Spleen (tissue), 11 donors: ENCODE data around the gene MACROD2. TPM values are rescaled to one million over a fixed set of nuclear protein-coding genes. Genes with fewer than 3 reads are reported as not detected.

Experiments
- DNase-seq: peaks from one replicate; pipeline ENCODE4 v3.0.0-alpha.2; 2020
- H3K27ac ChIP-seq, 8 donors: fragments of 200-600 bp; sonication (generic) in 7 of 8; 1 replicate in 4 of 8; 2 replicates in 4 of 8; pipeline versions ENCODE4 v1.5.0 to v1.8.0; 2016 to 2021; ENCODE audit warnings: inconsistent platforms in 4 of 8, mild to moderate bottlenecking in 4 of 8, moderate library complexity in 1 of 8
- H3K27me3 ChIP-seq, 7 donors: fragments of 200-600 bp; sonication (generic) in 6 of 7; replicated peaks in 1 of 7; 1 replicate in 4 of 7; 2 replicates in 3 of 7; pipeline versions ENCODE4 v1.5.0 to v1.8.0; 2016 to 2021; ENCODE audit warnings: inconsistent platforms in 3 of 7, mild to moderate bottlenecking in 1 of 7
- H3K36me3 ChIP-seq, 6 donors: fragments of 200-600 bp; sonication (generic) in 5 of 6; 1 replicate in 4 of 6; 2 replicates in 2 of 6; pipeline versions ENCODE4 v1.5.0 to v1.8.0; 2016 to 2021; ENCODE audit warnings: inconsistent platforms in 2 of 6
- H3K4me1 ChIP-seq, 6 donors: fragments of 200-600 bp; sonication (generic) in 5 of 6; 1 replicate in 3 of 6; 2 replicates in 3 of 6; pipeline versions ENCODE4 v1.5.0 to v1.8.0; 2016 to 2021; ENCODE audit warnings: inconsistent platforms in 3 of 6
- H3K4me3 ChIP-seq, 8 donors: fragments of 200-600 bp; sonication (generic) in 7 of 8; 1 replicate in 4 of 8; 2 replicates in 4 of 8; pipeline versions ENCODE4 v1.5.0 to v1.8.0; 2016 to 2021; ENCODE audit warnings: inconsistent platforms in 4 of 8, mild to moderate bottlenecking in 4 of 8, moderate library complexity in 2 of 8
- H3K9me3 ChIP-seq, 8 donors: fragments of 200-600 bp; sonication (generic) in 7 of 8; 1 replicate in 4 of 8; 2 replicates in 4 of 8; pipeline versions ENCODE4 v1.5.0 to v1.8.0; 2016 to 2021; ENCODE audit warnings: inconsistent platforms in 4 of 8
- CTCF ChIP-seq, 11 experiments: fragments of 200-600 bp in 7 of 11; fragments of 450-650 bp in 4 of 11; sonication (generic) in 4 of 11; IDR thresholded peaks in 8 of 11; conservative IDR thresholded peaks in 3 of 11; 1 replicate in 7 of 11; 2 replicates in 4 of 11; pipeline versions ENCODE4 v1.4.0 to v1.8.0; 2016 to 2021; ENCODE audit warnings: antibody characterized with exemption in 11 of 11, inconsistent platforms in 4 of 11, mild to moderate bottlenecking in 1 of 11
- POLR2A ChIP-seq, 3 donors: fragments of 450-650 bp; IDR thresholded peaks; one replicate each; pipeline ENCODE4 v1.5.1; 2017; ENCODE audit warnings: antibody characterized with exemption in 3 of 3, mild to moderate bottlenecking in 1 of 3
- POLR2AphosphoS5 ChIP-seq, 3 donors: sonication (generic); formaldehyde crosslinking; IDR thresholded peaks; one replicate each; pipeline ENCODE4 v1.5.1; 2017; ENCODE audit warnings: antibody characterized with exemption in 3 of 3
- WGBS, 5 donors: extraction: QIAGEN DNeasy Blood & Tissue Kit in 3 of 5; methylation state at CpG; one replicate each; pipeline versions ENCODE4 v1.1.5 to v1.1.7; 2013 to 2018; 5-methylcytosine and 5-hydroxymethylcytosine counted together
- intact Hi-C: fragments of 100-400 bp; cut with DNase I; formaldehyde crosslinking; loops from one replicate; pipeline ENCODE4 v1.15.0; 2023; ENCODE audit warnings: low total_unique reads
- polyA plus RNA-seq, 3 donors: library from polyadenylated mRNA; stranded (reverse); fragments of 200-250 nt; gene quantifications; one replicate each; pipeline ENCODE4 v1.2.1, GENCODE V29; 2013
- total RNA-seq, 7 donors: library from RNA; depleted of rRNA in 3 of 7; stranded (reverse); fragments of >200 nt in 3 of 7; fragmentation: NEBNext Ultra II Directional in 4 of 7; extraction: Animal tissue kit (Norgen Biotek cat#: 25700) in 4 of 7; gene quantifications; one replicate each; pipeline versions ENCODE4 v1.1.0 to v1.2.1, GENCODE V29; 2016 to 2021
- donor health status: healthy with polysubstance abuse.
- donor health status: DM: no; HTN: no; CAD: no; lungs with moderate emphysema.
- donor health status: DM: no; HTN: no; CAD: no.
- donor health status: Bipolar disorder and iron deficiency.
- donor health status: healthy.
- donor health status: DM: no; HTN: no; CAD: no.
- donor health status: DM: yes; HTN: yes; CAD: no.

The MACROD2 gene
- total and polyA plus RNA-seq, 10 donors, result 1.5 to 4.7 (median 3.4) TPM

GRCh38 chr20:14412065-14412681, 416.9 kb downstream of the MACROD2 start:
- intact Hi-C loops, result no loop called here
- H3K27ac ChIP-seq, result no peak overlapping the region
- no peaks in the 10 kb centered on the region for H3K36me3 ChIP-seq
- TF ChIP-seq POLR2A (IDR thresholded peaks at IDR 0.05) (no peak), POLR2AphosphoS5 (IDR thresholded peaks at IDR 0.05) (no peak), CTCF (IDR thresholded peaks at IDR 0.05 in 8 of 11, conservative IDR thresholded peaks at IDR 0.05 in 3 of 11) (no peak)
- no peaks in the 10 kb centered on the region for H3K9me3 ChIP-seq
- 62 to 86% (median 75%) methylated on average over 5 of the region's 5 CpGs for WGBS, 5 donors
- H3K4me3 ChIP-seq, result no peak overlapping the region
- H3K4me1 ChIP-seq, result no peaks in the 10 kb centered on the region
- H3K27me3 ChIP-seq, result no peaks in the 10 kb centered on the region
- DNase-seq, result no peak

GRCh38 chr20:14413835-14414234, 418.5 kb downstream of the MACROD2 start:
- Histone ChIP-seq H3K4me1 (no peaks in the 10 kb centered on the region), H3K27me3 (no peaks in the 10 kb centered on the region), H3K4me3 (no peak overlapping the region), H3K36me3 (no peaks in the 10 kb centered on the region), H3K9me3 (no peaks in the 10 kb centered on the region), H3K27ac (no peak overlapping the region)
- intact Hi-C loops, result no loop called here
- TF ChIP-seq POLR2AphosphoS5 (IDR thresholded peaks at IDR 0.05), result no peak
- TF ChIP-seq CTCF (IDR thresholded peaks at IDR 0.05 in 8 of 11, conservative IDR thresholded peaks at IDR 0.05 in 3 of 11), result no peak
- TF ChIP-seq POLR2A (IDR thresholded peaks at IDR 0.05), result no peak
- no peak for DNase-seq
- WGBS, 5 donors, result 81 to 92% (median 82%) methylated on average over 3 of the region's 3 CpGs

DNA sequence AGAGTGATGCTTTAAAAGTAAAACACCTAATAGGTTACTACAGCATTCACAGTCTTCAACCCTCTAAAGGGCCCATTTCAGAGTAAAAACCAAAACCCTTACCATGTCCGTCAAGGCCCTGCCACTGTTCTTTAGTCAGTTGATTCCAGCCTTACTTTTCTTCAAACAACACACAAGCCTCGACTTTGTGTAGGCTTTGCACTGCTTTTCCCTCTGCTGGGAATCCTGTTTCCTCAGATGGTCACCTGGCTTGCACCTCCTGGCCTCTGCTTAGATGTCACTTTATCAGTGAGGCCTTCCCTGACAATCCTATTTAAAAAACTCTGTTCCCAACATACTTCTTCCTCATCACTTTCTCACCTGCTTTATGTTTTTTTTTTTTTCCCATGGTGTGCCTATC, 419.2 kb downstream of the MACROD2 start:
- intact Hi-C loops, result no loop called here
- 69 to 83% (median 72%) methylated on average over 2 of the region's 2 CpGs for WGBS, 5 donors
- Histone ChIP-seq H3K36me3 (no peaks in the 10 kb centered on the region), H3K4me3 (no peak overlapping the region), H3K27ac (no peak overlapping the region), H3K4me1 (no peaks in the 10 kb centered on the region), H3K27me3 (no peaks in the 10 kb centered on the region), H3K9me3 (no peaks in the 10 kb centered on the region)
- TF ChIP-seq CTCF (IDR thresholded peaks at IDR 0.05 in 8 of 11, conservative IDR thresholded peaks at IDR 0.05 in 3 of 11) (no peak), POLR2AphosphoS5 (IDR thresholded peaks at IDR 0.05) (no peak), POLR2A (IDR thresholded peaks at IDR 0.05) (no peak)
- DNase-seq, result no peak

- Histone ChIP-seq H3K4me1 (no peaks in the 10 kb centered on the region), H3K4me3 (no peak overlapping the region), H3K36me3 (no peaks in the 10 kb centered on the region), H3K9me3 (no peaks in the 10 kb centered on the region), H3K27me3 (no peaks in the 10 kb centered on the region), H3K27ac (no peak overlapping the region)
- no peak for DNase-seq
- intact Hi-C loops, result no loop called here
- TF ChIP-seq CTCF (IDR thresholded peaks at IDR 0.05 in 8 of 11, conservative IDR thresholded peaks at IDR 0.05 in 3 of 11) (no peak), POLR2A (IDR thresholded peaks at IDR 0.05) (no peak), POLR2AphosphoS5 (IDR thresholded peaks at IDR 0.05) (no peak)
- WGBS, 5 donors, result 25 to 33% (median 30%) methylated on average over 3 of the region's 3 CpGs
Observed at GRCh38 chr20:14415467-14415866, 420.2 kb downstream of the MACROD2 start.
